BE2C (cell line): Measurements from ENCODE around the gene CEP164.

Experiments
- DNase-seq: peaks from one replicate; pipeline ENCODE4 v3.0.0-alpha.2; 2020
- H3K27me3 ChIP-seq: fragments of 250-450 bp; sonication (Bioruptor Pico); 2 replicates; pipeline ENCODE4 v1.5.1; 2020; ENCODE audit warnings: mild to moderate bottlenecking
- H3K36me3 ChIP-seq: fragments of 250-450 bp; sonication (Bioruptor Pico); 2 replicates; pipeline ENCODE4 v1.5.1; 2020; ENCODE audit warnings: mild to moderate bottlenecking
- H3K4me1 ChIP-seq: fragments of 250-450 bp; sonication (Bioruptor Pico); 2 replicates; pipeline ENCODE4 v1.5.1; 2020
- H3K4me3 ChIP-seq: 2 replicates; pipeline ENCODE4 v1.5.1; 2011; ENCODE audit warnings: low read depth, low read length
- H3K9me3 ChIP-seq: fragments of 250-450 bp; sonication (Bioruptor Pico); 2 replicates; pipeline ENCODE4 v1.5.1; 2020
- CTCF ChIP-seq: IDR thresholded peaks from 2 replicates; pipeline ENCODE4 v1.5.1; 2012; ENCODE audit warnings: mild to moderate bottlenecking, low read depth, low read length

Gene CEP164

DNA sequence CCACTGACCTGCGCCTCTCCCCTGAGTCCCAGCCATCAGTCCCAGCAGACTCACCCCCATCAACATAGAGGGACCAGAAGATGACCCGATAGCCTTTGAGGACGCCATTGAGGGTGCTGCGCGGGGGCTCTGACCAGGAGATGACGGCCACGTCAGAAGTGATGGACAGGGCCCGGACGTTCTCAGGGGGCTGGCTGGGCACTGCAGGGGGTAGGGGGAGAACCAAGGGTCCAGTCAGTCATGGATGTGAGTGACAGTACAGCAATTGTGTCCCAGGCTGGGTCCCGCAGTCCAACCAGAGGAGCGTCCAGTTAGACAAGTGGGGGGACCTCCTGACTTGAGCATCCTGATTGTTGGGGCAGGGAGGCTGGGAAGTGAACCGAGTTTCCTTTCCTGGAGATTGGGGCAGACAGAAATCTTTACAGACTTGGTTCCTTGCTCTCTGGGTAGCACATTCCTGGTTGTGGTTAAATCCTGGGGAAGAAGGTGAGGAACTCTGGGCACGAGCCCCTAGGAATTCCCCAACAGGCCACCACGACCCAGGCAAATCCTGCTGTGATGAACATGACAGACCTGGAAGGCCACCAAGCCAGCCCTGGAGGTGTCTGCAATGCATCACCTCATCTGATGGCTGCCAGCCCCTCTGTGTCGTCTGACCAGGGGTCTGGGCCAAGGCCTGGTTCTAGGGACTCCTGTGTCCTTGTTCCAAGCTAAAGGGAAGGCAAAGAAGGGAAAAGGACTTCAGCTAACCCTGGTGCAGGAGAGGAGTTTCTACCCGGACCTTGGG, 133.9 kb downstream of the CEP164 start:
- no peak for TF ChIP-seq CTCF
- Histone ChIP-seq H3K27me3 (no peaks in the 10 kb centered on the region), H3K4me1 (peaks cover 26% of the 10 kb centered on the region)

DNA sequence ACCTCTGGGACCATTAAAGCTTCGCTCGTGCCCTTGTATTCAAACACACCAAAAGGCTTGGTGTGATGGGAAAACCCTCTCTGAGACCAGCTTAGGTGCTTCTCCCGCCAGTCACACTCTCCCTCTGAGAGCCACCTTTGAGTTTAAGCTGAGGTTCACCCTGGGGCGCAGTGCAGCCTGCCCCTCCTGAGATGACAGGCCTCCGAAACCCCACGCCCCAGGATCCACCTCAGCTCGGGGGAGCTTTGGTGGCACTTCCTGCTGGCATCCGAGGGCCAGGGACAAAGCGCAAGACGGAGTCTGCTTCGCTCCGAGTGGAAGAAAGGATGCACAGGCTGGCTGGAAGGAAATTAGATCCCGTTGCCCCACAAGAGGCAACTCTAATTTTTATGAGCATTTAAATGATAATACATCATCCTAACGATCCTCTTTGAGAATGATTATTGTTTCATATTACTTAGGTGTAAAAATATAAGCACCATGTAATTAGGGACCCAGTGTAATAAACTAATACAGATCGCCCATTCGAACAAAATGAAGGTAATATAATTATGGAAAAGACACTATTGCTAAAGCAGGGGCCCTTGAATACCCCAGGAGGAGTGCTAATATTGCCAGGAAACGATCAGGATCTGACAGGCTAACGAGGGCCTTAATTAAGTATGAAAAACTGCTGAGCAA, 134.7 kb downstream of the CEP164 start:
- H3K4me1 ChIP-seq, result peaks cover 19% of the 10 kb centered on the region
- no peaks in the 10 kb centered on the region for H3K9me3 ChIP-seq
- no peaks in the 10 kb centered on the region for H3K27me3 ChIP-seq
- no peaks in the 10 kb centered on the region for H3K36me3 ChIP-seq
- DNase-seq, result no peak
- no peak overlapping the region for H3K4me3 ChIP-seq
- no peak for TF ChIP-seq CTCF

More for the DNA sequence above, 133.9 kb downstream of the CEP164 start:
- Histone ChIP-seq H3K36me3 (no peaks in the 10 kb centered on the region), H3K4me3 (no peak overlapping the region), H3K9me3 (no peaks in the 10 kb centered on the region)
- DNase-seq, result no peak

DNA sequence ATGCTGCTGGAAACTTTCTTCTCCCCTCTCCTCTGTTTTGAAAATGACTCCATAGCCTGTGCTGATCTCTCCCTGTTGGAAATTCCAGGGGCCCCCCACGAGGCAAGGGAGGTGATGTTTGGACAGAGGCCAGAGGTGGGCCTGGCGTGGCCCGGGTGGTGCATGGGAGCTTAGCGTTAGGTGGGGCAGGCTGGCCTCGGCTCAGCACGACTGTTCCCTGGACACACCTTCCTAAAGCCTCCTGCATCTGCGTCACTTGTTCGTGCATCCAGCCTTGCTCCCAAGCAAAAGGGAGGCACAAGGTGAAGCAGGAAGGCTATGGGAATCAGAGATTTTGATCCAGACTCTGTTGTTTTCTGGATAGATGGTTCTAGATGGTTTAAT, 135.2 kb downstream of the CEP164 start:
- no peaks in the 10 kb centered on the region for H3K36me3 ChIP-seq
- H3K4me3 ChIP-seq, result no peak overlapping the region
- peaks cover 19% of the 10 kb centered on the region for H3K4me1 ChIP-seq
- TF ChIP-seq CTCF, result no peak
- DNase-seq, result no peak
- H3K9me3 ChIP-seq, result no peaks in the 10 kb centered on the region
- no peaks in the 10 kb centered on the region for H3K27me3 ChIP-seq
